ENCODE results near the gene GBE1.

The GBE1 gene

DNA sequence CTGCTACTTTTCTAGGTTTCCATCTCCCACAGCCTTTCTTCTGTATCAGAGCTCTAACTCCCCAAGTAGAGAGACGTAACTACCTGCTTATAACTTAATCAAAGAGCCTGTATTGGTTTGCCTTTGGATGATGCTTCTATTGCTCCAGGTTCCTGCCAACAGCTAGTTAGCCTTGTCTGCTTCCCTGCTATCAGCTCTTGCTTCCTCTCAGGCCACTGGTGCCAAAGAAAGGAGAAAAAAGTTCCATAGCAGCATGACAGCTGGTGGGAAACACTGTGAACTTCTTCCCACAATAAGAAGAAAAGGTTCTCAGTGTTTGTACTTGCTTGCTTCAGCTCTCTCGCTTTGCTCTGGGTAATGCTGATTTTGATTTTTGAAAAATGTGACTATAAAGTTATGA lies 206.6 kb downstream of the GBE1 start:
- H3K4me1 ChIP-seq (ENCODE audit: control insufficient read depth, insufficient read depth, low read length): peaks cover 34% of the 10 kb centered on the region
- no peak overlapping the region for H3K9ac ChIP-seq (ENCODE audit: low read depth, low read length)
- H3K4me2 ChIP-seq (ENCODE audit: low read length): no peak overlapping the region
- no peak overlapping the region for H3K4me3 ChIP-seq (ENCODE audit: low read length)
- H3K27me3 ChIP-seq (ENCODE audit: control insufficient read depth, insufficient read depth, low read length): no peaks in the 10 kb centered on the region
- no peaks in the 10 kb centered on the region for H3K36me3 ChIP-seq (ENCODE audit: insufficient read depth, low read length)
- no peaks in the 10 kb centered on the region for H3K9me3 ChIP-seq (replicated peaks; ENCODE audit: low read length)

DNA sequence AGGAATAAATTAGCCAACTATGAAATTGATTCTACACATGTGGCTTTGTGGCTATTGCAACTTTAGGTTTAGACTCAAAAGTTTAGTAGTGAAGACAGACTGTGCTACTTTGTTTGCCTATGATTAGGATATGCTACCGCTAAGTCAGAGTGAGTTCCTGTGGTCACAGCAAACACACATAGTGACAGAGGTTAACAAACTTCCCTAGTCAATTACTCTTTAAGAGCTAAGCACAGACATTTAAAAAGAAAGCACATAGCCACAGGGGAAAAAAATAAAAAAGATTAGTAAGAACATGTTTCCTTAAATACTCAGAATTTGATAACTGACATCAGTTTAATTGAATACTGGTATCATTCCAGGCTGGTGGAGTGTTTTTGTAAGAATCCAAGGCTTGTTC lies 207.1 kb downstream of the GBE1 start:
- Histone ChIP-seq H3K9ac (ENCODE audit: low read depth, low read length) (no peak overlapping the region), H3K27me3 (ENCODE audit: control insufficient read depth, insufficient read depth, low read length) (no peaks in the 10 kb centered on the region), H3K4me2 (ENCODE audit: low read length) (no peak overlapping the region), H3K36me3 (ENCODE audit: insufficient read depth, low read length) (no peaks in the 10 kb centered on the region), H3K9me3 (replicated peaks; ENCODE audit: low read length) (no peaks in the 10 kb centered on the region), H3K4me1 (ENCODE audit: control insufficient read depth, insufficient read depth, low read length) (peaks cover 38% of the 10 kb centered on the region), H3K4me3 (ENCODE audit: low read length) (no peak overlapping the region)

GRCh38 chr3:81550415-81550814 lies 211.0 kb downstream of the GBE1 start:
- no peak overlapping the region for H3K4me3 ChIP-seq (ENCODE audit: low read length)
- no peaks in the 10 kb centered on the region for H3K9me3 ChIP-seq (replicated peaks; ENCODE audit: low read length)
- peaks cover 10% of the 10 kb centered on the region for H3K36me3 ChIP-seq (ENCODE audit: insufficient read depth, low read length)
- H3K27me3 ChIP-seq (ENCODE audit: control insufficient read depth, insufficient read depth, low read length): no peaks in the 10 kb centered on the region
- H3K4me1 ChIP-seq (ENCODE audit: control insufficient read depth, insufficient read depth, low read length): peaks cover 35% of the 10 kb centered on the region
- H3K4me2 ChIP-seq (ENCODE audit: low read length): peak overlapping the region; percentile 34
- H3K9ac ChIP-seq (ENCODE audit: low read depth, low read length): no peak overlapping the region

- peaks cover 34% of the 10 kb centered on the region for H3K4me1 ChIP-seq (ENCODE audit: control insufficient read depth, insufficient read depth, low read length)
- H3K36me3 ChIP-seq (ENCODE audit: insufficient read depth, low read length): peaks cover 10% of the 10 kb centered on the region
- no peak overlapping the region for H3K4me3 ChIP-seq (ENCODE audit: low read length)
- peak overlapping the region; percentile 34 for H3K4me2 ChIP-seq (ENCODE audit: low read length)
- no peak overlapping the region for H3K9ac ChIP-seq (ENCODE audit: low read depth, low read length)
- H3K27me3 ChIP-seq (ENCODE audit: control insufficient read depth, insufficient read depth, low read length): no peaks in the 10 kb centered on the region
- H3K9me3 ChIP-seq (replicated peaks; ENCODE audit: low read length): no peaks in the 10 kb centered on the region
Observed at GRCh38 chr3:81549831-81550230, 211.6 kb downstream of the GBE1 start.

- Histone ChIP-seq H3K4me3 (ENCODE audit: low read length) (no peak overlapping the region), H3K27me3 (ENCODE audit: control insufficient read depth, insufficient read depth, low read length) (no peaks in the 10 kb centered on the region), H3K9me3 (replicated peaks; ENCODE audit: low read length) (no peaks in the 10 kb centered on the region), H3K4me2 (ENCODE audit: low read length) (no peak overlapping the region), H3K9ac (ENCODE audit: low read depth, low read length) (no peak overlapping the region), H3K4me1 (ENCODE audit: control insufficient read depth, insufficient read depth, low read length) (peaks cover 29% of the 10 kb centered on the region), H3K36me3 (ENCODE audit: insufficient read depth, low read length) (peaks cover 10% of the 10 kb centered on the region)
Observed at GRCh38 chr3:81549388-81549787, 212.1 kb downstream of the GBE1 start.

GRCh38 chr3:81545572-81545971 lies 215.9 kb downstream of the GBE1 start:
- Histone ChIP-seq H3K4me2 (ENCODE audit: low read length) (no peak overlapping the region), H3K9me3 (replicated peaks; ENCODE audit: low read length) (no peaks in the 10 kb centered on the region), H3K36me3 (ENCODE audit: insufficient read depth, low read length) (peaks cover 10% of the 10 kb centered on the region), H3K27me3 (ENCODE audit: control insufficient read depth, insufficient read depth, low read length) (no peaks in the 10 kb centered on the region), H3K4me3 (ENCODE audit: low read length) (no peak overlapping the region), H3K9ac (ENCODE audit: low read depth, low read length) (no peak overlapping the region), H3K4me1 (ENCODE audit: control insufficient read depth, insufficient read depth, low read length) (peaks cover 16% of the 10 kb centered on the region)

GRCh38 chr3:81544385-81544784 lies 217.1 kb downstream of the GBE1 start:
- Histone ChIP-seq H3K27me3 (ENCODE audit: control insufficient read depth, insufficient read depth, low read length) (no peaks in the 10 kb centered on the region), H3K36me3 (ENCODE audit: insufficient read depth, low read length) (peaks cover 10% of the 10 kb centered on the region), H3K4me2 (ENCODE audit: low read length) (no peak overlapping the region), H3K9me3 (replicated peaks; ENCODE audit: low read length) (no peaks in the 10 kb centered on the region), H3K9ac (ENCODE audit: low read depth, low read length) (no peak overlapping the region), H3K4me1 (ENCODE audit: control insufficient read depth, insufficient read depth, low read length) (peaks cover 5% of the 10 kb centered on the region), H3K4me3 (ENCODE audit: low read length) (no peak overlapping the region)

- peaks cover 7% of the 10 kb centered on the region for H3K36me3 ChIP-seq (ENCODE audit: insufficient read depth, low read length)
- H3K4me3 ChIP-seq (ENCODE audit: low read length): no peak overlapping the region
- no peaks in the 10 kb centered on the region for H3K4me1 ChIP-seq (ENCODE audit: control insufficient read depth, insufficient read depth, low read length)
Observed at GRCh38 chr3:81540787-81541186, 220.7 kb downstream of the GBE1 start.

GRCh38 chr3:81531846-81532245 lies 229.6 kb downstream of the GBE1 start:
- Histone ChIP-seq H3K9ac (ENCODE audit: low read depth, low read length) (no peak overlapping the region), H3K4me2 (ENCODE audit: low read length) (no peak overlapping the region), H3K4me3 (ENCODE audit: low read length) (no peak overlapping the region), H3K9me3 (replicated peaks; ENCODE audit: low read length) (no peaks in the 10 kb centered on the region), H3K27me3 (ENCODE audit: control insufficient read depth, insufficient read depth, low read length) (no peaks in the 10 kb centered on the region), H3K36me3 (ENCODE audit: insufficient read depth, low read length) (peaks cover 63% of the 10 kb centered on the region), H3K4me1 (ENCODE audit: control insufficient read depth, insufficient read depth, low read length) (no peaks in the 10 kb centered on the region)

More at GRCh38 chr3:81540787-81541186, 220.7 kb downstream of the GBE1 start:
- no peak overlapping the region for H3K9ac ChIP-seq (ENCODE audit: low read depth, low read length)
- H3K27me3 ChIP-seq (ENCODE audit: control insufficient read depth, insufficient read depth, low read length): no peaks in the 10 kb centered on the region
- no peaks in the 10 kb centered on the region for H3K9me3 ChIP-seq (replicated peaks; ENCODE audit: low read length)
- H3K4me2 ChIP-seq (ENCODE audit: low read length): no peak overlapping the region

GRCh38 chr3:81531263-81531662 lies 230.2 kb downstream of the GBE1 start:
- H3K27me3 ChIP-seq (ENCODE audit: control insufficient read depth, insufficient read depth, low read length): no peaks in the 10 kb centered on the region
- peaks cover 57% of the 10 kb centered on the region for H3K36me3 ChIP-seq (ENCODE audit: insufficient read depth, low read length)
- H3K4me2 ChIP-seq (ENCODE audit: low read length): no peak overlapping the region
- no peak overlapping the region for H3K4me3 ChIP-seq (ENCODE audit: low read length)
- no peaks in the 10 kb centered on the region for H3K9me3 ChIP-seq (replicated peaks; ENCODE audit: low read length)
- no peak overlapping the region for H3K9ac ChIP-seq (ENCODE audit: low read depth, low read length)
- H3K4me1 ChIP-seq (ENCODE audit: control insufficient read depth, insufficient read depth, low read length): no peaks in the 10 kb centered on the region

DNA sequence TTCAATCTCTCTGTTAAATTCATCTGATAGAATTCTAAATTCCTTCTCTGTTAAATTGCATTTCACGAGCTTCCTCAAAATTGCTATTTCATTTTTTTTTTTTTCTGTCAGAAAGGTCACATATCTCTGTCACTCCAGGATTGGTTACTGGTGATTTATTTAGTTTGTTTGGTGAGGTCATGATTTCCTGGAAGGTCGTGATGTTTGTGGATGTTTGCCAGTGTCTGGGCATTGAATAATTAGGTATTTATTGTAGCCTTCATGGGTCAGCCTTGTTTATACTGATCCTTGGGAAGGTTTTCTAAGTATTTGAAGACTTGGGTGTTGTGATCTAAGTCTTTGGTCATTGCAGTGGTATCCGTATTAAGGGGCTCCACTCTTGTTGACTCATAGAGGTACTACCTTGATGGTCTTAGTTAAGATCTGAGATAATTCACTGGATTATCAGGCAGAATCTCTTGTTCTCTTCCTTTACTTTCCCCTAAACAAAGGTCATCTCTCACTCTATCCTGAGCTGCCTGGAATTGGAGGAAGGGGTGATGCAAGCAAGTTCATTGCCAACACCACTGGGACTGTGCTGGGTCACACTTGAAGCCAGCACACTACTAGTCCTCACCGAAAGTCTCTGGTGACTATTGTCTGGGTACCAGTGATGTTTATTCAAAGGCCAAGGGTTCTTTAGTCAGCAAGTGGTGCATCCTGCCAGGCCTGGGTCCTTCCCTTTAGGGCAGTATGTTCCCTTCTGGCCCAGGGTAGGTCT lies 231.1 kb downstream of the GBE1 start:
- H3K36me3 ChIP-seq (ENCODE audit: insufficient read depth, low read length): peaks cover 56% of the 10 kb centered on the region
- H3K9ac ChIP-seq (ENCODE audit: low read depth, low read length): no peak overlapping the region
- no peaks in the 10 kb centered on the region for H3K27me3 ChIP-seq (ENCODE audit: control insufficient read depth, insufficient read depth, low read length)
- no peak overlapping the region for H3K4me2 ChIP-seq (ENCODE audit: low read length)
- H3K4me3 ChIP-seq (ENCODE audit: low read length): no peak overlapping the region
- H3K9me3 ChIP-seq (replicated peaks; ENCODE audit: low read length): no peaks in the 10 kb centered on the region
- H3K4me1 ChIP-seq (ENCODE audit: control insufficient read depth, insufficient read depth, low read length): no peaks in the 10 kb centered on the region

DNA sequence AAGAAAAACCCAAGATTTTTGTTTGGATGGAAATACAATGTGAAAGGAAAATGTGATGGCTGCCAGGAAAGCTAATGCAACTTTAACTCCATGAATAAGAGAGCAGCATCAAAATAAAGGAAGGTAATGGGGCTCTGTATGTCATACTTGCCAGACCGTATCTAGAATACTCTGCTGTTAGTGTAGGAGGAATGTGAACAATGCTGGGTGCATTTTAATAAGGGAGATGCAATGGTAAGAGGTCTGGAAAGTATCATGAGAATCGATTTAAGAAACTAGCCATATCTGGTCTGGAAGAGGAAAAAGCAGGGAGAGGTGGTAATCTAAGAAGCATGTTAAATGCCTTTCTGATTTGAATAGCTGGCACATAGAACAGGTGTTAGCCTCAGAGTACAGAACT lies 239.6 kb downstream of the GBE1 start:
- Histone ChIP-seq H3K9ac (ENCODE audit: low read depth, low read length) (no peak overlapping the region), H3K27me3 (ENCODE audit: control insufficient read depth, insufficient read depth, low read length) (no peaks in the 10 kb centered on the region)

More for the DNA sequence above, 239.6 kb downstream of the GBE1 start:
- Histone ChIP-seq H3K9me3 (replicated peaks; ENCODE audit: low read length) (no peaks in the 10 kb centered on the region), H3K4me2 (ENCODE audit: low read length) (no peak overlapping the region), H3K36me3 (ENCODE audit: insufficient read depth, low read length) (no peaks in the 10 kb centered on the region), H3K4me3 (ENCODE audit: low read length) (no peak overlapping the region), H3K4me1 (ENCODE audit: control insufficient read depth, insufficient read depth, low read length) (peaks cover 2% of the 10 kb centered on the region)
